ENCODE measurements around the gene RAB36. TPM values are rescaled to one million over a fixed set of nuclear protein-coding genes. Genes with fewer than 3 reads are reported as not detected.

Gene RAB36
- polyA plus RNA-seq, 2 of the 4 experiments (the other 2 are of a cell fraction), result 2.5 to 4.0 TPM

DNA sequence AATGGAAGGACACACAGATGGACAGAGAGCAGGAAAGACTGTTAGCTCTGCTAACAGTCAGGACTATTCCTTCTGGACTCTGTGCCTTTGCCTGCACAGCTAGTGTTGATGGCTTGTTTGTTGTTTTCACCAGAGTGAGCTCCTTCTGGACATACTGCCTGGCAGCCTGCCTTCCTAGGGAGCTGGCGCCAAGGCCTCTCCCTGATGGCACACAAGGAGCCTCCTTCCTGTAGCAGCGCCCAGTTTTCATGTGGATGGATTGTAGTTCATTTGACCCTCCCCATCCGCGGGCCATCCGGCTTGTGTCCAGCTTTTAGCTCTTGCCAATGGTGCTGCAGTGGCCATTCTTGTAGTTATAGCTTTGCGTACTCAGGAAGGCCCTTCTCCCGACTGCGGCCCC lies 18.4 kb downstream of the RAB36 start:
- no peak for FAIRE-seq
- ATAC-seq, result no peak
- POLR2A ChIA-PET, result no interaction called here
- TF ChIP-seq FOSL2 (IDR thresholded peaks at IDR 0.05), result no peak
- TF ChIP-seq FOSL2 (CRISPR knock-in tag; IDR thresholded peaks at IDR 0.05), result no peak
- TF ChIP-seq, protein P1, sequence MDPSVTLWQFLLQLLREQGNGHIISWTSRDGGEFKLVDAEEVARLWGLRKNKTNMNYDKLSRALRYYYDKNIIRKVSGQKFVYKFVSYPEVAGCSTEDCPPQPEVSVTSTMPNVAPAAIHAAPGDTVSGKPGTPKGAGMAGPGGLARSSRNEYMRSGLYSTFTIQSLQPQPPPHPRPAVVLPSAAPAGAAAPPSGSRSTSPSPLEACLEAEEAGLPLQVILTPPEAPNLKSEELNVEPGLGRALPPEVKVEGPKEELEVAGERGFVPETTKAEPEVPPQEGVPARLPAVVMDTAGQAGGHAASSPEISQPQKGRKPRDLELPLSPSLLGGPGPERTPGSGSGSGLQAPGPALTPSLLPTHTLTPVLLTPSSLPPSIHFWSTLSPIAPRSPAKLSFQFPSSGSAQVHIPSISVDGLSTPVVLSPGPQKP (IDR thresholded peaks at IDR 0.05; ENCODE audit: low read depth, low read length), result no peak
- TF ChIP-seq, protein P2, sequence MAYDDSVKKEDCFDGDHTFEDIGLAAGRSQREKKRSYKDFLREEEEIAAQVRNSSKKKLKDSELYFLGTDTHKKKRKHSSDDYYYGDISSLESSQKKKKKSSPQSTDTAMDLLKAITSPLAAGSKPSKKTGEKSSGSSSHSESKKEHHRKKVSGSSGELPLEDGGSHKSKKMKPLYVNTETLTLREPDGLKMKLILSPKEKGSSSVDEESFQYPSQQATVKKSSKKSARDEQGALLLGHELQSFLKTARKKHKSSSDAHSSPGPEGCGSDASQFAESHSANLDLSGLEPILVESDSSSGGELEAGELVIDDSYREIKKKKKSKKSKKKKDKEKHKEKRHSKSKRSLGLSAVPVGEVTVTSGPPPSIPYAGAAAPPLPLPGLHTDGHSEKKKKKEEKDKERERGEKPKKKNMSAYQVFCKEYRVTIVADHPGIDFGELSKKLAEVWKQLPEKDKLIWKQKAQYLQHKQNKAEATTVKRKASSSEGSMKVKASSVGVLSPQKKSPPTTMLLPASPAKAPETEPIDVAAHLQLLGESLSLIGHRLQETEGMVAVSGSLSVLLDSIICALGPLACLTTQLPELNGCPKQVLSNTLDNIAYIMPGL (CRISPR knock-in tag; IDR thresholded peaks at IDR 0.05; ENCODE audit: borderline replicate concordance), result no peak
- no peak for TF ChIP-seq CTCF (IDR thresholded peaks at IDR 0.05)
- no peak for TF ChIP-seq RNF2 (IDR thresholded peaks at IDR 0.05; ENCODE audit: borderline replicate concordance, low read depth)
- no peak for TF ChIP-seq SREBF2 (IDR thresholded peaks at IDR 0.05)
- WGBS (ENCODE audit: missing lambda C conversion rate), result 97% methylated on average over 5 of the region's 8 CpGs
- Histone ChIP-seq H3K27ac (no peak overlapping the region), H3K4me3 (no peak overlapping the region), H3K4me1 (no peaks in the 10 kb centered on the region), H3K9me3 (no peaks in the 10 kb centered on the region), H3K4me2 (no peak overlapping the region)
- CTCF ChIA-PET, result interaction anchor here (1.0 to 3.3 kb wide), 5 partner anchors 8 to 208 kb away, joined by 3 to 10 read pairs (median 5); no protein-coding TSS in a partner anchor
- no peak for DNase-seq (ENCODE audit: low read depth in 1 of 2, low spot score in 1 of 2)

- H3K27ac ChIP-seq, result no peak overlapping the region
- ATAC-seq (no peak), FAIRE-seq (no peak), DNase-seq (ENCODE audit: low read depth in 1 of 2, low spot score in 1 of 2) (no peak)
- no peak overlapping the region for H3K4me3 ChIP-seq
- TF ChIP-seq, protein P3, sequence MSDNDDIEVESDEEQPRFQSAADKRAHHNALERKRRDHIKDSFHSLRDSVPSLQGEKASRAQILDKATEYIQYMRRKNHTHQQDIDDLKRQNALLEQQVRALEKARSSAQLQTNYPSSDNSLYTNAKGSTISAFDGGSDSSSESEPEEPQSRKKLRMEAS (IDR thresholded peaks at IDR 0.05), result no peak
- TF ChIP-seq, protein P4, sequence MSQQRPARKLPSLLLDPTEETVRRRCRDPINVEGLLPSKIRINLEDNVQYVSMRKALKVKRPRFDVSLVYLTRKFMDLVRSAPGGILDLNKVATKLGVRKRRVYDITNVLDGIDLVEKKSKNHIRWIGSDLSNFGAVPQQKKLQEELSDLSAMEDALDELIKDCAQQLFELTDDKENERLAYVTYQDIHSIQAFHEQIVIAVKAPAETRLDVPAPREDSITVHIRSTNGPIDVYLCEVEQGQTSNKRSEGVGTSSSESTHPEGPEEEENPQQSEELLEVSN (IDR thresholded peaks at IDR 0.05; ENCODE audit: borderline replicate concordance, low read depth), result no peak
- no peak for TF ChIP-seq RNF2 (IDR thresholded peaks at IDR 0.05; ENCODE audit: borderline replicate concordance, low read depth)
- no peak for TF ChIP-seq NFE2L2 (conservative IDR thresholded peaks at IDR 0.05; ENCODE audit: low read length)
- TF ChIP-seq, protein P5, sequence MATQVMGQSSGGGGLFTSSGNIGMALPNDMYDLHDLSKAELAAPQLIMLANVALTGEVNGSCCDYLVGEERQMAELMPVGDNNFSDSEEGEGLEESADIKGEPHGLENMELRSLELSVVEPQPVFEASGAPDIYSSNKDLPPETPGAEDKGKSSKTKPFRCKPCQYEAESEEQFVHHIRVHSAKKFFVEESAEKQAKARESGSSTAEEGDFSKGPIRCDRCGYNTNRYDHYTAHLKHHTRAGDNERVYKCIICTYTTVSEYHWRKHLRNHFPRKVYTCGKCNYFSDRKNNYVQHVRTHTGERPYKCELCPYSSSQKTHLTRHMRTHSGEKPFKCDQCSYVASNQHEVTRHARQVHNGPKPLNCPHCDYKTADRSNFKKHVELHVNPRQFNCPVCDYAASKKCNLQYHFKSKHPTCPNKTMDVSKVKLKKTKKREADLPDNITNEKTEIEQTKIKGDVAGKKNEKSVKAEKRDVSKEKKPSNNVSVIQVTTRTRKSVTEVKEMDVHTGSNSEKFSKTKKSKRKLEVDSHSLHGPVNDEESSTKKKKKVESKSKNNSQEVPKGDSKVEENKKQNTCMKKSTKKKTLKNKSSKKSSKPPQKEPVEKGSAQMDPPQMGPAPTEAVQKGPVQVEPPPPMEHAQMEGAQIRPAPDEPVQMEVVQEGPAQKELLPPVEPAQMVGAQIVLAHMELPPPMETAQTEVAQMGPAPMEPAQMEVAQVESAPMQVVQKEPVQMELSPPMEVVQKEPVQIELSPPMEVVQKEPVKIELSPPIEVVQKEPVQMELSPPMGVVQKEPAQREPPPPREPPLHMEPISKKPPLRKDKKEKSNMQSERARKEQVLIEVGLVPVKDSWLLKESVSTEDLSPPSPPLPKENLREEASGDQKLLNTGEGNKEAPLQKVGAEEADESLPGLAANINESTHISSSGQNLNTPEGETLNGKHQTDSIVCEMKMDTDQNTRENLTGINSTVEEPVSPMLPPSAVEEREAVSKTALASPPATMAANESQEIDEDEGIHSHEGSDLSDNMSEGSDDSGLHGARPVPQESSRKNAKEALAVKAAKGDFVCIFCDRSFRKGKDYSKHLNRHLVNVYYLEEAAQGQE (IDR thresholded peaks at IDR 0.05), result no peak
- TF ChIP-seq TP53 (CRISPR knock-in tag; IDR thresholded peaks at IDR 0.05), result no peak
- TF ChIP-seq NR3C1 (IDR thresholded peaks at IDR 0.05), result no peak
- no peak for TF ChIP-seq MAFK (IDR thresholded peaks at IDR 0.05; ENCODE audit: partially characterized antibody)
- TF ChIP-seq CEBPB (IDR thresholded peaks at IDR 0.05), result no peak
- TF ChIP-seq BCL3 (IDR thresholded peaks at IDR 0.05), result no peak
- no peak for TF ChIP-seq SMC3 (IDR thresholded peaks at IDR 0.05)
- TF ChIP-seq JUNB (IDR thresholded peaks at IDR 0.05), result no peak
- TF ChIP-seq FOSL2 (IDR thresholded peaks at IDR 0.05), result no peak
- TF ChIP-seq FOSL2 (CRISPR knock-in tag; IDR thresholded peaks at IDR 0.05), result no peak
- TF ChIP-seq JUN (IDR thresholded peaks at IDR 0.05), result no peak
- TF ChIP-seq ESRRA (IDR thresholded peaks at IDR 0.05; ENCODE audit: borderline replicate concordance, low read length), result no peak
- TF ChIP-seq ZC3H11A (IDR thresholded peaks at IDR 0.05), result no peak
- no peaks in the 10 kb centered on the region for H3K9me3 ChIP-seq
- CTCF ChIA-PET, result interaction anchor here (1.0 to 3.3 kb wide), 5 partner anchors 8 to 208 kb away, joined by 3 to 10 read pairs (median 5); no protein-coding TSS in a partner anchor
- H3K4me2 ChIP-seq, result no peak overlapping the region
- POLR2A ChIA-PET, result no interaction called here
- no peaks in the 10 kb centered on the region for H3K4me1 ChIP-seq
- WGBS (ENCODE audit: missing lambda C conversion rate), result 81% methylated on average over 10 of the region's 11 CpGs
Measured at GRCh38 chr22:23164091-23164490, 18.8 kb downstream of the RAB36 start.
